Naive B cell (primary cell): Measurements from ENCODE around the gene TSSK6. TPM values are rescaled to one million over a fixed set of nuclear protein-coding genes. Genes with fewer than 3 reads are reported as not detected.

ENCODE experiments used
- polyA plus RNA-seq, 6 donors: library from polyadenylated mRNA; unstranded; fragments of 300-500 nt; fragmentation: Illumina TruSeq; gene quantifications; one replicate each; pipeline ENCODE4 v1.2.3, GENCODE V29; 2021; ENCODE audit warnings: low read depth in 6 of 6

The TSSK6 gene
- polyA plus RNA-seq, 6 donors from 2014 or later: 1.1 to 4.3 (median 2.3) TPM

Other genes starting within 250 kb of the TSSK6 start
- gene TM6SF2, start 242.2 kb downstream of the TSSK6 start, polyA plus RNA-seq: not detected
- gene SUGP1, start 195.0 kb downstream of the TSSK6 start, polyA plus RNA-seq: 10 to 100 TPM; 22.8 to 45.7 (median 26.5) TPM
- gene MAU2, start 194.7 kb downstream of the TSSK6 start, polyA plus RNA-seq: 10 to 100 TPM; 17.6 to 39.9 (median 24.2) TPM
- gene GATAD2A, start 109.9 kb downstream of the TSSK6 start, polyA plus RNA-seq: 10 to 100 TPM in 3 of 6 donors, 1 to 10 TPM in 3; 2.2 to 19.2 (median 10.6) TPM
- gene NDUFA13, start 677 bp upstream of the TSSK6 start, polyA plus RNA-seq: 100 to 1,000 TPM; 226 to 324 (median 271) TPM
- under 1 TPM in 2 of 6 donors, not detected in 4; 0.17 TPM for gene YJEFN3, start 13.4 kb upstream of the TSSK6 start, polyA plus RNA-seq
- under 1 TPM in 1 of 6 donors, not detected in 5; 0.11 TPM for gene CILP2, start 22.7 kb upstream of the TSSK6 start, polyA plus RNA-seq
- gene PBX4, start 103.1 kb upstream of the TSSK6 start, polyA plus RNA-seq: under 1 TPM in 2 of 6 donors, not detected in 4; 0.26 to 0.31 TPM
- gene LPAR2, start 112.7 kb upstream of the TSSK6 start, polyA plus RNA-seq: 10 to 100 TPM in 2 of 6 donors, 1 to 10 TPM in 4; 6.1 to 13.0 (median 8.4) TPM
- 10 to 100 TPM; 41.4 to 79.9 (median 49.1) TPM for gene GMIP, start 128.1 kb upstream of the TSSK6 start, polyA plus RNA-seq
- 10 to 100 TPM; 13.2 to 59.0 (median 17.5) TPM for gene ATP13A1, start 148.1 kb upstream of the TSSK6 start, polyA plus RNA-seq
- gene ZNF101, start 153.3 kb upstream of the TSSK6 start, polyA plus RNA-seq: 10 to 100 TPM; 29.2 to 66.9 (median 37.4) TPM
- 10 to 100 TPM in 4 of 6 donors, 1 to 10 TPM in 2; 6.6 to 26.6 (median 10.7) TPM for gene ZNF14, start 217.6 kb upstream of the TSSK6 start, polyA plus RNA-seq